CD4-positive, CD25-positive, alpha-beta regulatory T cell (primary cell): ENCODE data around the gene STPG1. TPM values are rescaled to one million over a fixed set of nuclear protein-coding genes. Genes with fewer than 3 reads are reported as not detected.

ENCODE experiments used
- ATAC-seq, 2 donors: fragments of 150-1000 bp; cut with Tn5 transposase; one replicate each; pipeline ENCODE4 v1.10.0; 2021; ENCODE audit warnings: low read depth in 2 of 2, moderate number of reproducible peaks in 2 of 2, moderate library complexity in 1 of 2
- DNase-seq, 3 donors: peaks; one replicate each; pipeline versions ENCODE4 v3.0.0 to v3.0.0-alpha.2; 2012 to 2022; ENCODE audit warnings: mixed read lengths in 1 of 3
- H3K27ac ChIP-seq: one replicate; pipeline ENCODE4 v1.7.0; 2013; ENCODE audit warnings: mild to moderate bottlenecking, low read length; ENCODE audit not compliant: insufficient read depth, poor library complexity, severe bottlenecking
- H3K27me3 ChIP-seq: one replicate; pipeline ENCODE4 v1.7.0; 2013; ENCODE audit warnings: low read length; ENCODE audit not compliant: control insufficient read depth, insufficient read depth
- H3K36me3 ChIP-seq: one replicate; pipeline ENCODE4 v1.7.0; 2013; ENCODE audit warnings: mild to moderate bottlenecking, low read length, moderate library complexity; ENCODE audit not compliant: control insufficient read depth, insufficient read depth
- H3K4me1 ChIP-seq: 2 replicates; pipeline ENCODE4 v1.7.0; 2013; ENCODE audit warnings: mild to moderate bottlenecking, low read length; ENCODE audit not compliant: insufficient read depth, control insufficient read depth, poor library complexity, severe bottlenecking
- H3K4me3 ChIP-seq: one replicate; pipeline ENCODE4 v1.7.0; 2013; ENCODE audit warnings: low read depth, mild to moderate bottlenecking, low read length, moderate library complexity
- H3K9me3 ChIP-seq, 2 experiments: 1 replicate in 1 of 2; 2 replicates in 1 of 2; pipeline ENCODE4 v1.7.0; 2013; ENCODE audit warnings: low read length in 2 of 2, mild to moderate bottlenecking in 1 of 2, moderate library complexity in 1 of 2; ENCODE audit not compliant: control insufficient read depth in 2 of 2
- H3K27ac Mint-ChIP-seq, 3 donors: one replicate each; pipeline ENCODE4 v1.8.0; 2020 to 2022; ENCODE audit warnings: mild to moderate bottlenecking in 3 of 3, mixed read lengths in 3 of 3, moderate library complexity in 2 of 3
- H3K27me3 Mint-ChIP-seq: one replicate; pipeline ENCODE4 v1.8.0; 2022; ENCODE audit warnings: mild to moderate bottlenecking, mixed read lengths
- H3K36me3 Mint-ChIP-seq: one replicate; pipeline ENCODE4 v1.8.0; 2020; ENCODE audit warnings: mixed read lengths
- H3K4me1 Mint-ChIP-seq, 4 donors: one replicate each; pipeline ENCODE4 v1.8.0; 2020 to 2022; ENCODE audit warnings: mixed read lengths in 4 of 4, mild to moderate bottlenecking in 1 of 4
- H3K4me3 Mint-ChIP-seq, 4 donors: one replicate each; pipeline ENCODE4 v1.8.0; 2020 to 2022; ENCODE audit warnings: mild to moderate bottlenecking in 4 of 4, mixed read lengths in 4 of 4, moderate library complexity in 3 of 4
- H3K9me3 Mint-ChIP-seq, 7 donors: one replicate each; pipeline ENCODE4 v1.8.0; 2020 to 2022; ENCODE audit warnings: mixed read lengths in 7 of 7, mild to moderate bottlenecking in 3 of 7, moderate library complexity in 2 of 7
- polyA plus RNA-seq, 4 donors: library from polyadenylated mRNA; unstranded; fragments of 300-500 nt; fragmentation: Illumina TruSeq; gene quantifications; one replicate each; pipeline ENCODE4 v1.2.3, GENCODE V29; 2021
- total RNA-seq: library from RNA; stranded (reverse); gene quantifications from one replicate; pipeline ENCODE4 v1.2.3, GENCODE V29; 2022

Gene STPG1
- total and polyA plus RNA-seq, 5 donors from 2014 or later, result 1.1 to 5.3 (median 3.4) TPM

GRCh38 chr1:24364605-24364974, 49.0 kb downstream of the STPG1 start:
- H3K4me3 Mint-ChIP-seq, result no peak overlapping the region
- H3K27ac Mint-ChIP-seq, result peak overlapping the region in 2 of 3 donors; percentile 25 to 83
- Histone ChIP-seq H3K4me3 (no peak overlapping the region), H3K9me3 (no peaks in the 10 kb centered on the region), H3K36me3 (no peaks in the 10 kb centered on the region), H3K27ac (no peak overlapping the region), H3K27me3 (no peaks in the 10 kb centered on the region), H3K4me1 (no peaks in the 10 kb centered on the region)
- peaks cover 0 to 6% (median 0%) of the 10 kb centered on the region in 4 donors for H3K4me1 Mint-ChIP-seq
- H3K36me3 Mint-ChIP-seq, result peaks cover 14% of the 10 kb centered on the region
- DNase-seq (no peak), ATAC-seq (no peak)
- no peaks in the 10 kb centered on the region for H3K9me3 Mint-ChIP-seq
- H3K27me3 Mint-ChIP-seq, result no peaks in the 10 kb centered on the region

- H3K27ac ChIP-seq, result no peak overlapping the region
- H3K36me3 Mint-ChIP-seq, result peaks cover 14% of the 10 kb centered on the region
- no peaks in the 10 kb centered on the region for H3K36me3 ChIP-seq
- peaks cover 0 to 6% (median 0%) of the 10 kb centered on the region in 4 donors for H3K4me1 Mint-ChIP-seq
- DNase-seq (no peak), ATAC-seq (no peak)
- H3K4me3 Mint-ChIP-seq, result no peak overlapping the region
- H3K27me3 Mint-ChIP-seq, result no peaks in the 10 kb centered on the region
- no peaks in the 10 kb centered on the region for H3K4me1 ChIP-seq
- H3K9me3 Mint-ChIP-seq, result no peaks in the 10 kb centered on the region
- H3K9me3 ChIP-seq, result no peaks in the 10 kb centered on the region
- H3K4me3 ChIP-seq, result no peak overlapping the region
- H3K27ac Mint-ChIP-seq, result no peak overlapping the region
- H3K27me3 ChIP-seq, result no peaks in the 10 kb centered on the region
Measured at GRCh38 chr1:24363994-24364393, 49.6 kb downstream of the STPG1 start.

- no peak overlapping the region for H3K4me3 Mint-ChIP-seq
- no peaks in the 10 kb centered on the region for H3K9me3 Mint-ChIP-seq
- no peaks in the 10 kb centered on the region for H3K9me3 ChIP-seq
- DNase-seq (no peak), ATAC-seq (no peak)
- H3K36me3 ChIP-seq, result no peaks in the 10 kb centered on the region
- H3K27ac ChIP-seq, result no peak overlapping the region
- no peak overlapping the region for H3K4me3 ChIP-seq
- H3K27me3 ChIP-seq, result no peaks in the 10 kb centered on the region
- no peaks in the 10 kb centered on the region for H3K4me1 ChIP-seq
- H3K4me1 Mint-ChIP-seq, result peaks cover 0 to 6% (median 0%) of the 10 kb centered on the region in 4 donors
- H3K36me3 Mint-ChIP-seq, result peaks cover 14% of the 10 kb centered on the region
- no peak overlapping the region for H3K27ac Mint-ChIP-seq
- no peaks in the 10 kb centered on the region for H3K27me3 Mint-ChIP-seq
Measured at GRCh38 chr1:24362982-24363614, 50.5 kb downstream of the STPG1 start.

GRCh38 chr1:24362396-24362795, 51.2 kb downstream of the STPG1 start:
- Histone ChIP-seq H3K36me3 (no peaks in the 10 kb centered on the region), H3K4me1 (no peaks in the 10 kb centered on the region), H3K27ac (no peak overlapping the region), H3K4me3 (no peak overlapping the region), H3K27me3 (no peaks in the 10 kb centered on the region), H3K9me3 (no peaks in the 10 kb centered on the region)
- H3K27me3 Mint-ChIP-seq, result no peaks in the 10 kb centered on the region
- H3K4me1 Mint-ChIP-seq, result peaks cover 0 to 6% (median 0%) of the 10 kb centered on the region in 4 donors
- H3K9me3 Mint-ChIP-seq, result no peaks in the 10 kb centered on the region
- DNase-seq (no peak), ATAC-seq (no peak)
- H3K4me3 Mint-ChIP-seq, result no peak overlapping the region
- peaks cover 21% of the 10 kb centered on the region for H3K36me3 Mint-ChIP-seq
- no peak overlapping the region for H3K27ac Mint-ChIP-seq

GRCh38 chr1:24361811-24362210, 51.8 kb downstream of the STPG1 start:
- Mint-ChIP-seq H3K27me3 (no peaks in the 10 kb centered on the region), H3K4me3 (no peak overlapping the region), H3K36me3 (peaks cover 18% of the 10 kb centered on the region), H3K27ac (no peak overlapping the region), H3K9me3 (no peaks in the 10 kb centered on the region), H3K4me1 (peaks cover 0 to 6% (median 0%) of the 10 kb centered on the region in 4 donors)
- H3K9me3 ChIP-seq, result no peaks in the 10 kb centered on the region
- H3K4me1 ChIP-seq, result no peaks in the 10 kb centered on the region
- no peaks in the 10 kb centered on the region for H3K27me3 ChIP-seq
- H3K27ac ChIP-seq, result no peak overlapping the region
- no peak overlapping the region for H3K4me3 ChIP-seq
- DNase-seq, result no peak
- ATAC-seq, result no peak
- no peaks in the 10 kb centered on the region for H3K36me3 ChIP-seq

GRCh38 chr1:24360681-24361080, 52.9 kb downstream of the STPG1 start:
- Mint-ChIP-seq H3K27me3 (no peaks in the 10 kb centered on the region), H3K4me3 (no peak overlapping the region), H3K36me3 (peaks cover 18% of the 10 kb centered on the region), H3K9me3 (no peaks in the 10 kb centered on the region), H3K27ac (no peak overlapping the region), H3K4me1 (peaks cover 0 to 6% (median 0%) of the 10 kb centered on the region in 4 donors)
- DNase-seq (no peak), ATAC-seq (no peak)
- Histone ChIP-seq H3K9me3 (no peaks in the 10 kb centered on the region), H3K4me1 (no peaks in the 10 kb centered on the region), H3K27me3 (no peaks in the 10 kb centered on the region), H3K36me3 (no peaks in the 10 kb centered on the region), H3K27ac (no peak overlapping the region), H3K4me3 (no peak overlapping the region)

- H3K9me3 Mint-ChIP-seq, result no peaks in the 10 kb centered on the region
- H3K27ac ChIP-seq, result no peak overlapping the region
- no peak overlapping the region for H3K4me3 Mint-ChIP-seq
- peaks cover 15% of the 10 kb centered on the region for H3K36me3 Mint-ChIP-seq
- no peak overlapping the region for H3K4me3 ChIP-seq
- no peaks in the 10 kb centered on the region for H3K36me3 ChIP-seq
- H3K27ac Mint-ChIP-seq, result no peak overlapping the region
- H3K4me1 Mint-ChIP-seq, result peaks cover 0 to 10% (median 3%) of the 10 kb centered on the region in 4 donors
- H3K27me3 ChIP-seq, result no peaks in the 10 kb centered on the region
- no peak for DNase-seq
- no peaks in the 10 kb centered on the region for H3K27me3 Mint-ChIP-seq
- no peaks in the 10 kb centered on the region for H3K9me3 ChIP-seq
- no peaks in the 10 kb centered on the region for H3K4me1 ChIP-seq
- no peak for ATAC-seq
Measured at GRCh38 chr1:24357038-24357437, 56.5 kb downstream of the STPG1 start.

GRCh38 chr1:24355466-24355865, 58.1 kb downstream of the STPG1 start:
- no peak for DNase-seq
- Histone ChIP-seq H3K4me3 (no peak overlapping the region), H3K27ac (no peak overlapping the region), H3K36me3 (no peaks in the 10 kb centered on the region), H3K27me3 (no peaks in the 10 kb centered on the region), H3K4me1 (no peaks in the 10 kb centered on the region), H3K9me3 (no peaks in the 10 kb centered on the region)
- no peak overlapping the region for H3K27ac Mint-ChIP-seq
- H3K9me3 Mint-ChIP-seq, result no peaks in the 10 kb centered on the region
- no peaks in the 10 kb centered on the region for H3K27me3 Mint-ChIP-seq
- peaks cover 0 to 17% (median 9%) of the 10 kb centered on the region in 4 donors for H3K4me1 Mint-ChIP-seq
- no peak for ATAC-seq
- H3K36me3 Mint-ChIP-seq, result peaks cover 12% of the 10 kb centered on the region
- no peak overlapping the region for H3K4me3 Mint-ChIP-seq
